Measurements from ENCODE around the gene CLEC20A. TPM values are rescaled to one million over a fixed set of nuclear protein-coding genes. Genes with fewer than 3 reads are reported as not detected.

Gene CLEC20A
- total RNA-seq, 1 experiment from 2014 or later: not detected

GRCh38 chr1:178495741-178496409, 889 bp downstream of the CLEC20A start:
- Histone ChIP-seq H3K4me1 (no peaks in the 10 kb centered on the region), H3K27me3 (replicated peaks; ENCODE audit: control insufficient read depth, insufficient read depth, low read length) (no peaks in the 10 kb centered on the region), H3K36me3 (ENCODE audit: control insufficient read depth, insufficient read depth, low read length) (no peaks in the 10 kb centered on the region), H3K9me3 (no peaks in the 10 kb centered on the region), H3K4me3 (ENCODE audit: low read depth, low read length) (no peak overlapping the region)
- no TSS peak for BruUV-seq (replicated peaks)
- Mint-ChIP-seq H3K4me3 (ENCODE audit: unreplicated experiment) (no peak overlapping the region), H3K36me3 (ENCODE audit: insufficient read depth, unreplicated experiment) (no peaks in the 10 kb centered on the region), H3K4me1 (ENCODE audit: low read depth, unreplicated experiment) (no peaks in the 10 kb centered on the region), H3K9me3 (ENCODE audit: unreplicated experiment) (no peaks in the 10 kb centered on the region), H3K27ac (ENCODE audit: unreplicated experiment) (no peak overlapping the region), H3K27me3 (ENCODE audit: insufficient read depth, unreplicated experiment) (no peaks in the 10 kb centered on the region)
- intact Hi-C loops (cut with micrococcal nuclease; ENCODE audit: unreplicated experiment): no loop called here
- no peak for DNase-seq
- ChIA-PET POLR2A (no interaction called here), CTCF (no interaction called here)
- no peak for TF ChIP-seq CTCF (IDR thresholded peaks at IDR 0.05; ENCODE audit: insufficient read depth in 1 of 2, low read depth in 1 of 2, low read length in 1 of 2, severe bottlenecking in 1 of 2, unreplicated experiment in 1 of 2)

- Histone ChIP-seq H3K36me3 (ENCODE audit: control insufficient read depth, insufficient read depth, low read length) (no peaks in the 10 kb centered on the region), H3K9me3 (no peaks in the 10 kb centered on the region), H3K4me3 (ENCODE audit: low read depth, low read length) (no peak overlapping the region), H3K27me3 (replicated peaks; ENCODE audit: control insufficient read depth, insufficient read depth, low read length) (no peaks in the 10 kb centered on the region), H3K4me1 (no peaks in the 10 kb centered on the region)
- POLR2A ChIA-PET: no interaction called here
- H3K36me3 Mint-ChIP-seq (ENCODE audit: insufficient read depth, unreplicated experiment): no peaks in the 10 kb centered on the region
- BruUV-seq (replicated peaks): no TSS peak
- intact Hi-C loops (cut with micrococcal nuclease; ENCODE audit: unreplicated experiment): no loop called here
- CTCF ChIA-PET: no interaction called here
- no peaks in the 10 kb centered on the region for H3K9me3 Mint-ChIP-seq (ENCODE audit: unreplicated experiment)
- H3K4me3 Mint-ChIP-seq (ENCODE audit: unreplicated experiment): no peak overlapping the region
- no peak overlapping the region for H3K27ac Mint-ChIP-seq (ENCODE audit: unreplicated experiment)
- no peaks in the 10 kb centered on the region for H3K4me1 Mint-ChIP-seq (ENCODE audit: low read depth, unreplicated experiment)
- DNase-seq: no peak
- no peaks in the 10 kb centered on the region for H3K27me3 Mint-ChIP-seq (ENCODE audit: insufficient read depth, unreplicated experiment)
- no peak for TF ChIP-seq CTCF (IDR thresholded peaks at IDR 0.05; ENCODE audit: insufficient read depth in 1 of 2, low read depth in 1 of 2, low read length in 1 of 2, severe bottlenecking in 1 of 2, unreplicated experiment in 1 of 2)
Measured at GRCh38 chr1:178495158-178495557, 1.6 kb downstream of the CLEC20A start.

GRCh38 chr1:178494569-178494971, 2.2 kb downstream of the CLEC20A start:
- ChIA-PET CTCF (no interaction called here), POLR2A (no interaction called here)
- no peaks in the 10 kb centered on the region for H3K27me3 ChIP-seq (replicated peaks; ENCODE audit: control insufficient read depth, insufficient read depth, low read length)
- no peak overlapping the region for H3K4me3 Mint-ChIP-seq (ENCODE audit: unreplicated experiment)
- TF ChIP-seq CTCF (IDR thresholded peaks at IDR 0.05; ENCODE audit: insufficient read depth in 1 of 2, low read depth in 1 of 2, low read length in 1 of 2, severe bottlenecking in 1 of 2, unreplicated experiment in 1 of 2): no peak
- H3K36me3 ChIP-seq (ENCODE audit: control insufficient read depth, insufficient read depth, low read length): no peaks in the 10 kb centered on the region
- no peaks in the 10 kb centered on the region for H3K27me3 Mint-ChIP-seq (ENCODE audit: insufficient read depth, unreplicated experiment)
- no peaks in the 10 kb centered on the region for H3K4me1 ChIP-seq
- no peaks in the 10 kb centered on the region for H3K36me3 Mint-ChIP-seq (ENCODE audit: insufficient read depth, unreplicated experiment)
- H3K4me3 ChIP-seq (ENCODE audit: low read depth, low read length): no peak overlapping the region
- H3K4me1 Mint-ChIP-seq (ENCODE audit: low read depth, unreplicated experiment): no peaks in the 10 kb centered on the region
- H3K9me3 ChIP-seq: no peaks in the 10 kb centered on the region
- no peaks in the 10 kb centered on the region for H3K9me3 Mint-ChIP-seq (ENCODE audit: unreplicated experiment)
- intact Hi-C loops (cut with micrococcal nuclease; ENCODE audit: unreplicated experiment): no loop called here
- no peak for DNase-seq
- H3K27ac Mint-ChIP-seq (ENCODE audit: unreplicated experiment): no peak overlapping the region
- BruUV-seq (replicated peaks): no TSS peak

All from Caco-2 (cell line).